NCI-H2227 treated with DMSO at 0.1 percent for 48 hours (cell line): ENCODE measurements around the gene COLEC11.

Source experiments
- DNase-seq: peaks from one replicate; lab custom pipeline; 2025; lab: John Stamatoyannopoulos, UW

Gene COLEC11

DNA sequence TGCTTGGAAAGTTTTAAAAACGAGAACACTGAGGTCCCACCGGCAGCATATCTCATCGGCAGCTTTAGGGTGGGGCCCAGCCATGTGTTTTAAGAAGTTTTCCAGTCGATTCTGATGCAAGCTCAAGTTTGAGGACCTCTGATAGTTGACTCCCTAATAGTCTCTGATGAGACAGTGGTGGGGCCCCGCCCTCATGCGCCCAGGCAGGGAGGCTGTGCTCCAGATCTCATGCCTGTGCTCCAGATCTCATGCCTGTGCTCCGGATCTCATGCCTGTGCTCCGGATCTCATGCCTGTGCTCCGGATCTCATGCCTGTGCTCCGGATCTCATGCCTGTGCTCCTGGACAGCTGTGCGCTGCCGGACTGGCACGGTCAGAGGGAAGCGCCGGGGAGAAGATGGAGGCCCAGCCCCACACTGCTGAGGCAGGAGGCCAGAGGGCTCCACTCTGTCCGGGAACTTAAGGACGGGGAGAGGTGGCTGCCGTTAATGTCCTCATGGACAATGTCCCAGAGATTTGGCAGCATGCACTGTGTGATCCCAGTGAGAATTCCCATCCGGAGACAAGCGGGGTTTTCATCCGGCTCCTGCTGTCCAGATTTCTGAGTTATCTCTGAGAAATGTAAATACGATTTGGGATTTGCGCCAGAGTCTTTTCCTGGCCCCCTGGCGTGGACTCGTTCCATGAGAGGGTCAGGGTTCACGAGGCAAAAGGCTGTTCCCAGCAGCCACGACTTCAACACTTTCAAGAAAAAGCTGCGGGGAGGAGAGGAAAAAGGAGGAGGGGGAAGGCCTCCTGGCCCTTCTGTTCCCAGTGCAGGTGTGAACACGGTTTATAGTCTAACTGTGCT is 9.4 kb upstream of the COLEC11 start:
- DNase-seq: peak; percentile 13

DNA sequence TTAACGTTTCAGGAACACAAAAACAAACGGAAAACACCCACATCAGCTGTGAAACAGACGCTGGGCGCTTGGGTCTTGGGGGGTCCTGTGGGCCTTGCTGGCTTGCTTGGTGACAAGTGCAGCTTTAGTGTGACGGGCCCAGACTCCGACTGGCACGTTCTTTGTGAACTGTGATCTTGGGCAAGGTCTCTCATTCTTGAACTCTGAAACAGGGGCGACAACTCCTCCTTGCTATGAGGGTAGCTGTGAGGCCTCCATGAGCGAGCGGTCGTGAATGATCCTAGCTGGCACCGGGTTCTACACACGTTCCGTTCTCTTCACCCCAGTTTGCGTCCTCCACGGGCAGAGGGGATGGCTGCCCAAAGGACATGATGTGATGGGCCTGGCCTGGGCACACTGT is 8.7 kb upstream of the COLEC11 start:
- DNase-seq: no peak

DNA sequence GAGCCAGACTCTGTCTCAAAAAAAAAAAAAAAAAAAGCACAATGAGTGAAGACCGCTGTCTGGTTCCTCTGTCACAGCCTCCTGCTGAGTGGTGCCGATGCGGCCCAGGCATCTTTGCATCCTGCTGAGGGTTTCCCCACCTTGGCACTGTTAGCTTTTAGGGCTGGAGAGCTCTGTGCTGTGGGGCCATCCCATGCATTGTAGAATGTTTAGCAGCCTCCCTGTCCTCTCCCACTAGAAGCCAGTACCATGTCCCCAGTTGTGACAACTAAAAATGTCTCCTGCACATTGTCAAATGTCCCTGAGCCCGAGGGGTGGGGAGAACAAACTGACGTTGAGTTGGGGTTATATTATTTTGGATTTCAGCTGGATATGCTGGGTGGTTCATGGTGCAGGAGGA is 7.9 kb upstream of the COLEC11 start:
- DNase-seq: no peak

DNA sequence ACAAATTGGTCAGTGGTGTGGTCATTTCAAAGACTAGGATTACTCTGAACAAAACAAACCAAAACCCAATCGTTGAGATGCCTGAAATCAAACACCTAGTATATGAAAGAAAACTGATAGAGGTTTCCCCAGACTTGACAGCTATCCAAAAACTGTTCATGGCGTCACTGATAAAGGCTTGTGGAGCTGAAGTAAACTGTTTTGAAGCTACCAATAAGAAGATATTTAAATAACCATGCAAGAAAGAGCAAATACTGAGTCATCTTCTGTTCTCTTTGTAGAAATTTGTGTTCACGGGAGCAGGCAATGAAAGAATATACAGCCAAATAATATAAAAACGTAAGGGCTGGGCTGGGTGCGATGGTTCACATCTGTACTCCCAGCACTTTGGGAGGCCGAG is 7.5 kb upstream of the COLEC11 start:
- no peak for DNase-seq

DNA sequence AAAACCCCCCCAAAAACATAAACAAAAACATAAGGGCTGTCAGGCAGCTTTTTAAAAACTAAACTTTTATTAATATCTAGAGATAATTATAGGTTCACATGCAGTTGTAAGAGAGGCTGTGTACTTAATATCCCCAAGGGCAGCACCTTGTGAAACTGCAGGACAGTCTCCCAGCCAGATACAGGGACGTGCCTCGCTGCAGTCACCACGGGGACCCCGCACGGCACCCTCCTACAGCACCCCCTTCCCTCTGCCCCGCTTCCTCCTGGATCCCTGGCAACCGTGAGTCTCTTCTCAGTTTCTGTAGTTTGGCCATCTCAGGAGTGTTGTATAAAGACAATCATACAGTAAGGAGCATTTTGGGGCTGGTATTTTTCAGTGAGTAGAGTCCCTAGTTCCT is 6.8 kb upstream of the COLEC11 start:
- DNase-seq: no peak

DNA sequence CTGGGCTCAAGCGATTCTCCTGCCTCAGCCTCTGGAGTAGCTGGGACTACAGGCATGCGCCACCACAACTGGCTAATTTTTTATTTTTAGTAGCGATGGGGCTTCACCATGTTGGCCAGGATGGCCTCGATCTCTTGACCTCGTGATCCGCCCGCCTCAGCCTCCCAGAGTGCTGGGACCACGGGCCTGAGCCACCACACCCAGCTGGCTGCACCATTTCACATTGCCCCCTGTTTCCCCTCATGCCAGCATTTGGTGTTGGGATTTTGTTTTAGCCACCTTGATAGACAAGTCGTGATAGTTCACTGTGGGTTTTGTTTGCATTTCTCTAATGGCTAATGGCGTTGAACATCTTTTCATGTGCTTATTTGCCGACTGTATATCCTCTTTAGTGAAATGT is 5.8 kb upstream of the COLEC11 start:
- no peak for DNase-seq

DNA sequence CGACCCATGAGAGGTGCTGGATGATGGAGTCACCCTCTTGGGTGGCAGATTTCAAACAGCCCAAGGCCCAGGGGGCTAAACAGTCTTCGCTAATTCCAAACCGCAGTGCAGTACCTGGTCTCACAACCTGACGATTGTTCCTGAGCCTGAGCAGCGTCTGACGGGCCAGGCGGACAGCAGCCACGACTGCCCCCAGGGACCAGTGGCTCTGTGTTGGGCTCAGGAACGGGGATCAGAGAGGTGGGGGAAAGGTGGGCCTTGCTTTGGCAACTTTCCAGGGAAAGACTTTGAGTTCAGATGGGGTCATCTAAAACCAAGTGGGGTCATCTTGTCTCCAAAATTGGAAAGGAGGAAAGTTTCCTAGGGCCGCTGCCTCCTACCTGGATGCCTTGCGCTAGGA is 492 bp downstream of the COLEC11 start:
- DNase-seq: no peak

DNA sequence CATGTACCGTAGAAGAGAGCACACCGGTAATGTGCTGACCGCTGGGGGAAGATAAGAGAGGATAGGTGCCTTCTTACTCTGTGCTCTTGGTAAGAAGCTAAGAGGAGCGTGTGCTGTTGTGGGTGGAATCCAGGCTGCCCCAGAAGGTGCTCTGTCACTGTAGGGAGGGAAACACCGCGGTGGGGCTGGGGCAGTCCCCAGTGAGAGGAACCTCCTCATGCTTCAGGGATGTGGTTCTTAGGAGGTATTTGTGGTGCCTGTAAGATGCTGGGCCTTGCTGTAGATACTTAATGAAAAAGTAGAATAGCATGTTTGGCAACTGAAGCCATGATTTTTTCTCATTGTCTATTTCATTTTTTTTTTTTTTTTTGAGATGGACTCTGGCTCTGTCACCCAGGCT is 1.1 kb downstream of the COLEC11 start:
- no peak for DNase-seq

DNA sequence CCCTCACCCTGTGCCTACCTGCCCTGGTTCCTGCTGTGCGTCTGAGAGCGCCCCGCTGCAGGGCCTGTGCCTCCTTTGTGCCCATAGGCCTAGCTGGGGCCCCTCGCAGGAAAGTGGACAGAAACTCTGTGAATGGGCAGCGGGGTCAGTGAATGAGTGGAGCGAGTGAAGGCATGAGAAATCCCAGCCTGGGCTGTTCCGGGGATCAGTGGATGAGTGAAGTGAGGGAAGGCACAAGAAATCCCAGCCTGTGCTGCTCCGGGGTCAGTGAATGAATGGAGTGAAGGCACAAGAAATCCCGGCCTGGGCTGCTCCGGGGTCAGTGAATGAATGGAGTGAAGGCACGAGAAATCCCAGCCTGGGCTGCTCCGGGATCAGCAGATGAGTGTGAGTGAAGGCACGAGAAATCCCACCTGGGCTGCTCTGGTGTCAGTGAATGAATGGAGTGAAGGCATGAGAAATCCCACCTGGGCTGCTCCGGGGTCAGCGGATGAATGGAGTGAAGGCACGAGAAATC is 2.0 kb downstream of the COLEC11 start:
- DNase-seq: no peak

DNA sequence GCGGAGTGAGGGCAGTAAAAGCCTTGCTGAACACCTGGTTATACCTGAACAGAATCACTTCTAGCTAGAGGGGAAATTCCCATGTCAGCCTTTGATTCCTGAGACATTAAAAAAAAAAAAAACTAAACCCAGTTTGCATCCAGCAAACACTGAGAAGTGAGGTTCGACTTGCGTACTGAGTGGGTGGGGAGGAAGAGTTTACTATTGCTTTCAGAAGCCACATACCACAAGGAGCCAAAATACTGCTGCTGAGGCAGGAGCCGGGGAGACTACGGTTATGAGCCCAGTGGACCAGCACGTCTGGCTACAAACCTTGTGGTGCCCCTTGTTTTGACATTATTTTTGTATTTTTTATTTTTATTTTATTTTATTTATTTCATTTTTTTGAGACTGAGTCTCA is 2.7 kb downstream of the COLEC11 start:
- no peak for DNase-seq

DNA sequence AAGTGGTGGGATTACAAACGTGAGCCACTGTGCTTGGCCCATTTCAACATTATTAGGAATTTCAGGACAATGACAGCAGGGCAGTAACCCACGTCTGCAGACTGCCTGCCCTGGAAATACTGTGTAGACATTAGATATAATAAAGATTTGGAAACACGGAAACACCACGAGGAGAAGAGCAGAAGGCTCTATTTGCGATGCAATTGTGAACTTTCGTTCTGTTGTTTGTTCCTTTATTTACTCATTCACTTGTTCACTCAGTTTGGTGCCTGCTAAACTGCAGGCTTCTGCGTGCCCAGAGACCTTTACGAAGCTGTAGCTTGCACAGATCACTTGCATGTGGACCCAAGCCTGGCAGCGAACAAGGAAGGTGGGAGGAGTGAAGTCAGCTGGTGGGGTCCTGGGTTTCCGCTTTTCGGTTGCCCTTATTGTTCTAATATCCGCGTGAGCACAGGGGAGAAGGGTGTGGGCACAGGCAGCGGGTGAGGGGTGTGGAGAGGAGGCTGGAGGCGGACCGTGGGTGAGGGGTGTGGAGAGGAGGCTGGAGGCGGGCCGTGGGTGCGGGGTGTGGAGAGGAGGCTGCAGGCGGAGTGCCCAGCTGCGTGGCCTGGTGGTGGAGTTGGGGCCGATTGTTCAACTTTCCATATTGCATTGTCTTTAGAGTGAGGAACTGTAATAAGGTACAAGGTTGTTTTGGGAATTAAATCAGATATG is 3.4 kb downstream of the COLEC11 start:
- no peak for DNase-seq

DNA sequence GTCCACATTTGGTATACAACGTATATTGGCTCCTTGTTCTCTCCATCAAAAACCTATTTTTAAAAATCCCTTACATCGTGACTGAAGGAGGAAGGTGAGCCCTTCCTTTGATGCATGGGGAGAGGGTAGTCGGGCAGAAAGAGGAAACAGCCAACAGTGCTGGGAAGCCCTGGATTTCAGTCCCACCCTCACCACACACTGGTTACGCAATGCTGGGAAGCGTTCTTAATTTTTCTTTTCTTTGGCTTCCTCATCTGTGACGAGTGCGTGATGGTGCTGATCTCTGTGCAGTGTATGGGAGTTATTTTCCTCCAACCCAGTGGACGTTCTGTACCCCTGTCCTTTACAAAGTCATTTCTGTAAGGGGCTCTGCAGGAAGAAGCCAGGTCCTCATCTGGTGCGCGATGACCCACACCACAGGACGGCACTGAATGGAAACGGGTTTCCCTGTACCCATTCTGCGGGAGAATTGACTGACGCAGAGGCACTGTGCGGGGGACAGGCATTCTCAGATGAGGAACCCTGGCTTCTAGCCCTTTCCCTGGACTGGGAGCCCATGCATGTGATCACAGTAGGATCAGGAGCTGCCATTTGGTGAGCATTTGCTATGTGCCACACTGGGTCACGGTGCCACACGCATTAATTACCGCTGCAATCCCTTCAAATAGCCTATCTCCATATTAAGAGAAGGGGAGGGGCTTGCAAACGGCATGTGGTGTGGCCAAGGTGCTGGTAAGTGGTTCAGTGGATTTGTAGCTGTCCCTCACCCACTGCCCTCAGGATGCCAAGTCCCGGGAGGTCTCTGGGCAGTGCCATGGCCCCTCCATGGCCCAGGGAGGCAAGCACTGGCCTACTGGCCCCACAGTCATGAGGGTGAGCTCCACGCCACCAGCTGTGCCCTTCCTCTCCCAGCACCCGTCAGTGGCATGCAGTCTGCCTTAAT is 4.3 kb downstream of the COLEC11 start:
- DNase-seq: no peak

DNA sequence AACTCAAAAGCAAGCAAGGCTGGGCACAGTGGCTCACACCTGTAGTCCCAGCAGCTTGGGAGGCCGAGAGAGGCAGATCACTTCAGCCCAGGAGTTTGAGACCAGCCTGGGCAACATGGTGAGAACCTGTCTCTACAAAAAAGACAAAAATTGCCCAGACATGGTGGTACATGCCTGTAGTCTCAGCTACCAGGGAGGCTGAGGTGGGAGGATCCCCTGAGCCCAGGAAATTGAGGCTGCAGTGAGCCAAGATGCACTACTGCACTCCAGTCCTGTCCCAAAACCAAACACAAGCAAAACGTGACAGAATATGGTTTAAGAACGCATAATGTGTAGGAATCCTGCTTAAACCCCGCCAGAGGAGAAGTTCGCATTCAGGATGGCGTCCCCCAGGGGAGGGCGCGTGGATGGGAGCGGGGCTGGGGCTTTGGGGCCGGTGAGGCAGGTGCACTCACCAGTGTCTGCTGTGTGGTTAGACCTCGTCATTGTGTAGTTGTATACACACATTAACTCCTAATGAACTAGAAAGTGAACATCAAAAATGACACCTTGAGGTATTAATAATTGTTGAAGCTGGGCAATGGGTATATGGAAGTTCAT is 5.4 kb downstream of the COLEC11 start:
- DNase-seq: no peak

DNA sequence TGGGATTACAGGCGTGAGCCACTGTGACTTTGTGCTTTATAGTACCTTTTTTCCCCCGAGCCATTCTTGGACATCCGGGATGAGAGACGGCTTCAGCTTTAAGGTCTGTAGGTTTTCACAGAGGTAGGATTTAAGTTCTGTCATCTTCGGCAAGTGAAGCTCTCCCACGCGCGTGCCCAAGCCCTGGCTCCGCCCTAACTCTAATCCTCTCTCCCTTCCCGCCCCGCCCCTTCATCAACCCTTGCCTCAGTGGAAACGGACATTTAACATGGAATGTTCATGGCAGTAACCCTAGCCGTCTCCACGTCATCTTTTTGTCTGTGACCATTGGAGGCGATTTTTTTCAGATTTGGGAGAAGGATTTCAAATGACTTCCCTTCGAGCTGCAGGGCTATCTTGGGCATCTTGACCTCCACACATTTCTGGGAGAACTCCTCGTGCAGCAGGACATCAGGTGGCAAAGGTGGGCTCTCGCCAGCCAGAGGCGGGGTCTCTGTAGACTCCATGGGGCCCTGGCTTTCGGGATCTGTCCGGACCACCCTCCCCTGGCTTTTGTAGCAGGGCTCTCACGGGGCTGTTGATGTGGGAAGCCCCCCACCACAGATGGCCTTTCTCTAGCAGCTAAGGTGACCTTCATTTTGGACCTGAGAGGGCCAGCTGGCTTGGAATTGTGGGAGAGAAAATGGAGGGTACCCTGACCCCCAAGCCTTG is 6.8 kb downstream of the COLEC11 start:
- no peak for DNase-seq

DNA sequence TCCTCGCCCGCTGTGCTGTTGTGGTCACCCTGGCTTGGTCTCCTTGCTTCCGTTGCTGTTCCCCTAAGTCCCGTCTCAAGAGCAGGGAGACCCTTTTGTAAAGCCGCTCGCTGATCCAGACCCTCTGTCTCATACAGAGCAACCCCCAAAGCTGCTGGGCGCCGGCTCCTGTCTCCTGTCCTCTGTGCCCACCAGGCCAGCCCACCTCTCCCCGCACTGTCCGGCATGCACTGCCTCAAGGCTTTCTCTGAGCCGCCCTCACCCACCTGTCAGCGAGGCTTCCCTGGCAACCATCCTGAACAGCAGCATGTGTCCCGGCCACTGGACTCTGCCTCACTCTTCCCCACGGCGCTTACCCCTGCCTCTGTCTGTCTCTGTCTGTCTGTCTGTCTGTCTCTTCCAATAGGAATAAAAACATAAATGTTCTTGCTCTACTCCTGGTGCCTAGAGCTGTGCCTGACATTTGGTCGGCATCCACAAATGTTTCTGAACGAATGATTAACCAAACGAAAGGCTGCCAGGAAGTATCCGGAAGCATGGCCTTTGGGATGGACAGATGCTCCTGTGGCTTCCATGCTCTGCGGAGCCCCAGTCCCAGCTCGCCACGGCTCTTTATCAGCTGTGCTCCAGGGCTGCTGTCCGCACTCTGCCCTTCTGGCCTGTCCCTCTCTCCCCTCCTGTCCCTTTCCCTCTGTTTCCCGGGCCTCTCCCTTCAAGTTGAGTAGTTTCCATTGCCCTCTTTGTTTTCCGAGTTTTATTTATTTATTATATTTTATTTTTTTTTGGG is 7.8 kb downstream of the COLEC11 start:
- DNase-seq: no peak

DNA sequence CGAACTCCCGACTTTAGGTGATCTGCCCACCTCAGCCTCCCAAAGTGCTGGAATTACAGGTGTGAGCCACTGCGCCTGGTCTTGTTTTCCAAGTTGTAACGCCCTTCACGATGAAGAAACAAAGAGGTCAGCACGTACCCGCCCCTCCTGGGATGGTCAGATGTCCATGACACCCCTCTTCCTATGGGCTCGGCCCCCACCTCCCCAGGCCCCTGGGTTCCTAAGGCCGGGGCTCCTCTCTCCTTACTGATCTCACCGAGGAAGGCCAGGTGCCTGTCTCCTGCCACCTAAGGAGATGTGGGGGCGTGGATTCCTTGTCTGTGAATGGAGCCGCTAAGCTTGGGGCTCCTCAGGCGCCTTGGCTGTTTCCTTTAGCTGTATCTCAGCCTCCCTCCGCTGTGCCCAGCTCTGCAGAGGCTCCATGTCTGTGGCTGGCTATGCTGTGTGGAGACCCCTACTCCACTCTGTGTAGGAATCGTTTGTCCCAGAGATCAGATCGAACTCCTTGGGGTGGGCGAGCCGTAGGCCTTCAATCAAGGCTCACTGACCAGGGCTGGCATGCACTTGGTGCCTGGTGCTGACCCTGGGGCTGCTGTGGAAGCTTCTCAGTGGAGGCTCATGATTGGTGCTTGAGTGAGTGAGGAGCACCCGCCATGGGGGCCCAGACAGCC is 8.8 kb downstream of the COLEC11 start:
- DNase-seq: no peak

DNA sequence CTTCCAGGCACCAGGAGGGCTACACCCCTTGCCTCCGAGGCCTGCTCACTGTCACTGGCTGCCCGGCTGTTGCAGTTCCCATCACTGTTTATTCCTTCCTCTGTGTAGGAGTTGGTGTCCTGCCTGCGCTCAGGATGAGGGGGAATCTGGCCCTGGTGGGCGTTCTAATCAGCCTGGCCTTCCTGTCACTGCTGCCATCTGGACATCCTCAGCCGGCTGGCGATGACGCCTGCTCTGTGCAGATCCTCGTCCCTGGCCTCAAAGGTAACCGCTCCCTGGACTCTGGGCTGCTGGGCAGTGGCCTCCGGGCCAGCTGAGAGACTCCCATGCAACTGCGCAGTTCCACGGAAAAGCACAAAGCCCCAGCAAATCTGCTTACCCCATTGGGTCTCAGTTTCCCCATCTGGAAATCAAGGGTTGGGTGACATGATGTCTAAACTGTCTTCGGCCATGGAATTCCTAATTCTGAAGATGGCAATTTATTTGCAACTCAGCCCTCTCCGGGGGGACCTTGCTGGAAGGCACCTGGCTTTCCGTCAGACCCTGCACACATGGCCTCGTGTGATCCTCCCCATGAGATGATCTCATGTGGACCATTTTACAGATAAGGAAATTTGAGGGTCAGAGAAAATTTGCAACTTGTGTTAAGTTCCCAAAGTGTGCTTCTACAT is 9.4 kb downstream of the COLEC11 start:
- no peak for DNase-seq

DNA sequence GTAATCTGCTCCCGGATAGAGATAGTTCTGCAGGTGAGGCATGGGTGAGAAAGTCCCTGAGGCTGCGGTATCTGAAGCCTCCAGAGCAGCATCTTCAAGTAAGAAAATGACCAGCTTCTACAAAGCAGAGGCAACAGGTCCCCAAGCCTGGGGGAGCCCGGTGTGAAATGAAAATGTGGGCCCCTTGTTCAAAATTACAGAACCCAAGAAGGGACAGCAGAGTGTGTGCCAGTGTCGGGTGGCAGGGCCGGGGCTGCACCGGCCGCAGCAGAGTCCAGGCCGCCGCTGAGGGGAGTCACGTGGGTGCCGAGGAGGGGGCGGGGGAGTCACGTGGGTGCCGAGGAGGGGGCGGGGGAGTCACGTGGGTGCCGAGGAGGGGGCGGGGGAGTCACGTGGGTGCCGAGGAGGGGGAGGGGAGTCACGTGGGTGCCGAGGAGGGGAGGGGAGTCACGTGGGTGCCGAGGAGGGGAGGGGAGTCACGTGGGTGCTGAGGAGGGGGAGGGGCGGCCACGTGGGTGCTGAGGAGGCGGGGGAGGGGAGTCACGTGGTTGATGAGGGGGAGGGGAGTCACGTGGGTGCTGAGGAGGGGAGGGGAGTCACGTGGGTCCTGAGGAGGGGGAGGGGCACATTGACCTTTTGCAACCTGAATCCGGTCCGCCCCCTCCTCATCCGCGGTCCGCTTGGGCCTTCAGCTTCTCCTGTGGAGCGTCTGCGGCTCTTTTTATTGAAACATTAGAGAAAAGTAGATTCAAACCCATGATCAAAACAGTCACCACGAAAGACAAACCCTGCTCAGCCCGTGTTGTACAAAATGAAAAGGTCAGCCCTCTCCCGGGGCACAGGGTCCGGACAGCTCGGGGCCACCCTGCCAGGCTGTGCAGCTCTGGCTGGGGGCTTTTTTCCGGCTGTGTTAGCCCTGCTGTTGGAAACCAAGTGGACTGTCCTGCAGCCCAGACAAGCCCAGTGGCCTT is 10.4 kb downstream of the COLEC11 start:
- DNase-seq: peak; percentile 82
